ENCODE results near the gene PTHLH. TPM values are rescaled to one million over a fixed set of nuclear protein-coding genes. Genes with fewer than 3 reads are reported as not detected.

The PTHLH gene
- total and polyA plus RNA-seq, 7 experiments from 2014 or later, result not detected

DNA sequence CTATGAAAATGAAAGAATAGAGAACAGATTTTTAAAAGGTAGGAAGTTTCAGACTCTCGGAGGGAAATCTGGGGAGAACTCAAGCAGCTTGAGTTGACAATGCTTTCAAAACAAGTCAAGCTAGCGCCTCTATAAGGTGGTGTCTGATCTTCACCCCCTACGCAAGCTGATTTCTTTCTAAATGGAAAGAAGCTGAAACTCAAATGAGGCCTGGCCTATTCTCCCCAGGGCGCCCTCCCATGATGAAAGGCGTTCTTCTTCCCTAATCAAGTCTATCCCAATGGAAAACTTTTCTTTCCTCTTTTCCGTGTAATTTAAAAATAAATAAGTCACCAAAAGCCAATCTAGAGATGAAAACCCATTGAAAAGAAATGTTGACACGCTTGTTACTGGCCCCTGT is 20.6 kb downstream of the PTHLH start:
- no peak overlapping the region for H3K27ac Mint-ChIP-seq
- H3K27ac ChIP-seq (ENCODE audit: low read depth, low read length), result no peak overlapping the region

DNA sequence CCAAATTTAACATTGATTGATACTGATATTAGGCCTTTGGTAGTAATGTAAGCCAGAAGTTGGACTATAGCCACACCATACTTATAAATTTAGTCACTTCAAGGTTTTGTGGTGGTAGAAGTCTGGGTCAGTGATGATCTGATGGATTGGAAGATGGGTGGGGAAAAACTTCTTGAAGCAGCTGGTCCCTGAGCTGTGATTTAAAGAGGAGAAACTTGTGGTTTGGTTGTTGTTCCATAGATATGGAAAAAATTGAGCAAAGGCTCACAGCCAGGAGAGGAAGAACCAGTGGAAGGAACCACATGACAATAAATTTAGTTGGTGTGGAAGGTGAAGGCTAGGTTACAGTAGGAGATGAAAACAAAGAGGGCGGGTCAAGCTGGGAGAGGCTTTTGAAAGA is 26.1 kb downstream of the PTHLH start:
- no peaks in the 10 kb centered on the region for H3K4me1 ChIP-seq (ENCODE audit: control insufficient read depth in 2 of 2, insufficient read depth in 2 of 2, low read length in 2 of 2)
- no peaks in the 10 kb centered on the region for H3K9me3 ChIP-seq (ENCODE audit: control insufficient read depth in 2 of 3, low read length in 3 of 3)
- H3K4me3 Mint-ChIP-seq, result no peak overlapping the region
- H3K4me1 Mint-ChIP-seq, result no peaks in the 10 kb centered on the region
- H3K27me3 Mint-ChIP-seq, result peaks cover 0 to 14% (median 7%) of the 10 kb centered on the region in 5 donors
- no peak overlapping the region for H3K4me3 ChIP-seq (ENCODE audit: low read length)
- H3K27ac ChIP-seq (ENCODE audit: low read depth, low read length), result no peak overlapping the region
- no peaks in the 10 kb centered on the region for H3K27me3 ChIP-seq (ENCODE audit: control insufficient read depth in 2 of 2, insufficient read depth in 2 of 2, low read length in 2 of 2)
- no peaks in the 10 kb centered on the region for H3K36me3 Mint-ChIP-seq
- intact Hi-C loops (cut with micrococcal nuclease), result no loop called here
- H3K27ac Mint-ChIP-seq, result no peak overlapping the region
- ChIA-PET CTCF (interaction anchor here (1.8 kb wide), 1 partner anchor 213 kb away, joined by 4 read pairs; no protein-coding TSS in a partner anchor), POLR2A (no interaction called here)
- DNase-seq (no peak), ATAC-seq (no peak)
- peaks cover 0 to 2% (median 0%) of the 10 kb centered on the region in 11 donors for H3K9me3 Mint-ChIP-seq
- H3K36me3 ChIP-seq (ENCODE audit: control insufficient read depth in 2 of 3, insufficient read depth in 3 of 3, low read length in 3 of 3), result no peaks in the 10 kb centered on the region

More for the DNA sequence above, 20.6 kb downstream of the PTHLH start:
- Histone ChIP-seq H3K4me1 (ENCODE audit: control insufficient read depth in 2 of 2, insufficient read depth in 2 of 2, low read length in 2 of 2) (no peaks in the 10 kb centered on the region), H3K4me3 (ENCODE audit: low read length) (no peak overlapping the region), H3K36me3 (ENCODE audit: control insufficient read depth in 2 of 3, insufficient read depth in 3 of 3, low read length in 3 of 3) (no peaks in the 10 kb centered on the region), H3K9me3 (ENCODE audit: control insufficient read depth in 2 of 3, low read length in 3 of 3) (no peaks in the 10 kb centered on the region), H3K27me3 (ENCODE audit: control insufficient read depth in 2 of 2, insufficient read depth in 2 of 2, low read length in 2 of 2) (no peaks in the 10 kb centered on the region)
- no peak for ATAC-seq
- intact Hi-C loops (cut with micrococcal nuclease), result no loop called here
- CTCF ChIA-PET, result interaction anchor here (0.7 kb wide), 1 partner anchor 9 kb away, joined by 3 read pairs; no protein-coding TSS in a partner anchor
- Mint-ChIP-seq H3K9me3 (peaks cover 0 to 2% (median 0%) of the 10 kb centered on the region in 11 donors), H3K4me3 (no peak overlapping the region), H3K36me3 (no peaks in the 10 kb centered on the region), H3K4me1 (no peaks in the 10 kb centered on the region), H3K27me3 (peaks cover 0 to 22% (median 7%) of the 10 kb centered on the region in 5 donors)
- no peak for DNase-seq
- POLR2A ChIA-PET, result no interaction called here

DNA sequence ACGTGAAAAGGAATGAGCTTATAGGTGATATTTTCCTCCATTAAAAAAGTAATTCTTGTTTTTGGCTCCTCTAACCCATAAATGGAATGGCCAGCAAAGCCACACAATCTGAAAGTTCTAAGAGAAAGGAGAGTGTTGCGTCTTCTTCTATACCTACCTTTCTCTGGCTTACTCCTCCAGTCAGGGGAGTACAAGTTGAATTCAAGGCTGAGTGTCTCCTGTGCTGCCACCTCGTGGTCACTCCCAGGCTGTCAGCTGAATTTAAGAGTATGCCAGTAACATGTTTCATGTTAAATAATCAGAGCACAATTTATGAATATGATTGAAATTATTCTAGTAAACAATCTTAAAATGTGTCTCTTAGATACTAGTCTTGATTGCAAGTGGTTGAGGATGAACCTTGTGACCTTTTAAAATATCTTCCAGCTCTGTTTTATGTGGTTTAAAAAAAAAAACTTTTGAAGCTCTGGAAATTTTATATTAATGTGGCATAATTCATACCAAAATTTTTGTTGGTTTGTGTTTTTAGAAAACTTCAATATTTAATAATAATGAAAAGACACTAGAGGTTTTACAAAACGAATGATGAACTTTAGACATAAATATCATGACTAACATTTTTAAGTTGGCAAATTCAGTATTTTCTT is 31.7 kb downstream of the PTHLH start:
- no peaks in the 10 kb centered on the region for H3K4me1 ChIP-seq (ENCODE audit: control insufficient read depth in 2 of 2, insufficient read depth in 2 of 2, low read length in 2 of 2)
- ATAC-seq (peak; percentile 84), DNase-seq (peak; percentile 19 to 59 (median 48))
- no peaks in the 10 kb centered on the region for H3K27me3 ChIP-seq (ENCODE audit: control insufficient read depth in 2 of 2, insufficient read depth in 2 of 2, low read length in 2 of 2)
- intact Hi-C loops (cut with micrococcal nuclease), result loop anchor here in 1 of 2 donors (1.0 kb wide), 2 partner anchors 120 to 208 kb away; no protein-coding TSS in a partner anchor
- H3K4me3 ChIP-seq (ENCODE audit: low read length), result no peak overlapping the region
- Mint-ChIP-seq H3K4me1 (no peaks in the 10 kb centered on the region), H3K27me3 (peaks cover 4 to 20% (median 8%) of the 10 kb centered on the region in 5 donors), H3K4me3 (no peak overlapping the region), H3K36me3 (no peaks in the 10 kb centered on the region), H3K27ac (no peak overlapping the region), H3K9me3 (no peaks in the 10 kb centered on the region)
- no peaks in the 10 kb centered on the region for H3K36me3 ChIP-seq (ENCODE audit: control insufficient read depth in 2 of 3, insufficient read depth in 3 of 3, low read length in 3 of 3)
- no peak overlapping the region for H3K27ac ChIP-seq (ENCODE audit: low read depth, low read length)
- H3K9me3 ChIP-seq (ENCODE audit: control insufficient read depth in 2 of 3, low read length in 3 of 3), result no peaks in the 10 kb centered on the region
- POLR2A ChIA-PET, result no interaction called here
- CTCF ChIA-PET, result interaction anchor here (0.8 to 2.5 kb wide), 4 partner anchors 64 to 209 kb away, joined by 3 to 14 read pairs (median 8); no protein-coding TSS in a partner anchor

DNA sequence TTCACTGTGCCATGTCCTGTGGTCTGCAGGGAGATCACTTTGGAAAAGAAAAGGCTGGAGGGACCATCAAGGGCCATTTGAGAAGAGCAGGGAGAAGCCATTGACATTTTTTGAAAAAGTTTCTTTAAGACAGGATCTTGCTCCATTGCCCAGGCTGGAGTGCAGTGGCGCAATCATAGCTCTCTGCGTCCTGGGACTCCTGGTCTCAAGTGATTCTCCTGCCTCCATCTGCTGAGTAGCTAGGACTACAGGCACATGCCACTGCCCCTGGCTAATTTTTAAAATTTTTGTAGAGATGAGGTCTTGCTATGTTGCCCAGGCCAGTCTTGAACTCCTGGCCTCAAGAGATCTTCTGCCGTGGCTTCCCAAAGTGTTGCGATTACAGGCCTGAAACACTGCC is 32.3 kb downstream of the PTHLH start:
- CTCF ChIA-PET, result interaction anchor here (0.9 to 2.5 kb wide), 3 partner anchors 63 to 208 kb away, joined by 3 to 14 read pairs (median 13); no protein-coding TSS in a partner anchor
- intact Hi-C loops (cut with micrococcal nuclease), result loop anchor here in 1 of 2 donors (1.0 kb wide), 2 partner anchors 119 to 207 kb away; no protein-coding TSS in a partner anchor
- Mint-ChIP-seq H3K4me3 (no peak overlapping the region), H3K27ac (no peak overlapping the region), H3K36me3 (no peaks in the 10 kb centered on the region), H3K4me1 (no peaks in the 10 kb centered on the region), H3K27me3 (peaks cover 4 to 22% (median 8%) of the 10 kb centered on the region in 5 donors), H3K9me3 (no peaks in the 10 kb centered on the region)
- Histone ChIP-seq H3K27ac (ENCODE audit: low read depth, low read length) (no peak overlapping the region), H3K9me3 (ENCODE audit: control insufficient read depth in 2 of 3, low read length in 3 of 3) (no peaks in the 10 kb centered on the region), H3K4me1 (ENCODE audit: control insufficient read depth in 2 of 2, insufficient read depth in 2 of 2, low read length in 2 of 2) (no peaks in the 10 kb centered on the region), H3K27me3 (ENCODE audit: control insufficient read depth in 2 of 2, insufficient read depth in 2 of 2, low read length in 2 of 2) (no peaks in the 10 kb centered on the region), H3K4me3 (ENCODE audit: low read length) (no peak overlapping the region), H3K36me3 (ENCODE audit: control insufficient read depth in 2 of 3, insufficient read depth in 3 of 3, low read length in 3 of 3) (no peaks in the 10 kb centered on the region)
- POLR2A ChIA-PET, result no interaction called here
- DNase-seq, result no peak
- ATAC-seq, result no peak

DNA sequence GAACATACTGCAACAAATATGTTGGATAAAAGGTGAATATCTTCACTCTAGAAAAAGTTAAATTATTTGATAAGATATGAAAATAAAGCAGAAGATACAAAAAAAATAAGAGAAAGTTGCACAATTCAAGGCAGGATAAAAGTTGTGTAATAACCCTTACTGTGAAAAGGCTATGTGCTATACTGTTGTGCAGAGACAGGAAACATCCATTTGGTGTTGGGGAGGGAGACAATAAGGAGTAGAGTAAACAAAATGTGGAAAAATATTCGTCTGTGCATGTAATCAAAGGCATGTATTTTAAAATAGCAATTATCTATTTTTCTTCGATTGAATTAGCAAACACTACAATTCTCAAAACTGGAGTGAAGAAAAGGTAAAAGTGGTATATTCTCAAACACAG is 34.8 kb downstream of the PTHLH start:
- Histone ChIP-seq H3K27me3 (ENCODE audit: control insufficient read depth in 2 of 2, insufficient read depth in 2 of 2, low read length in 2 of 2) (no peaks in the 10 kb centered on the region), H3K9me3 (ENCODE audit: control insufficient read depth in 2 of 3, low read length in 3 of 3) (no peaks in the 10 kb centered on the region), H3K4me3 (ENCODE audit: low read length) (no peak overlapping the region), H3K36me3 (ENCODE audit: control insufficient read depth in 2 of 3, insufficient read depth in 3 of 3, low read length in 3 of 3) (no peaks in the 10 kb centered on the region), H3K4me1 (ENCODE audit: control insufficient read depth in 2 of 2, insufficient read depth in 2 of 2, low read length in 2 of 2) (no peaks in the 10 kb centered on the region), H3K27ac (ENCODE audit: low read depth, low read length) (no peak overlapping the region)
- Mint-ChIP-seq H3K36me3 (no peaks in the 10 kb centered on the region), H3K27me3 (peaks cover 4 to 25% (median 12%) of the 10 kb centered on the region in 5 donors), H3K27ac (no peak overlapping the region), H3K4me3 (no peak overlapping the region), H3K9me3 (peaks cover 0 to 1% (median 0%) of the 10 kb centered on the region in 11 donors), H3K4me1 (peaks cover 0 to under 1% (median 0%) of the 10 kb centered on the region in 7 donors)
- POLR2A ChIA-PET, result no interaction called here
- ATAC-seq (no peak), DNase-seq (no peak)
- intact Hi-C loops (cut with micrococcal nuclease), result loop anchor here in 1 of 2 donors (5.0 kb wide), 1 partner anchor 115 kb away; no protein-coding TSS in a partner anchor
- CTCF ChIA-PET, result interaction anchor here (1.6 kb wide), 1 partner anchor 206 kb away, joined by 6 read pairs; no protein-coding TSS in a partner anchor

DNA sequence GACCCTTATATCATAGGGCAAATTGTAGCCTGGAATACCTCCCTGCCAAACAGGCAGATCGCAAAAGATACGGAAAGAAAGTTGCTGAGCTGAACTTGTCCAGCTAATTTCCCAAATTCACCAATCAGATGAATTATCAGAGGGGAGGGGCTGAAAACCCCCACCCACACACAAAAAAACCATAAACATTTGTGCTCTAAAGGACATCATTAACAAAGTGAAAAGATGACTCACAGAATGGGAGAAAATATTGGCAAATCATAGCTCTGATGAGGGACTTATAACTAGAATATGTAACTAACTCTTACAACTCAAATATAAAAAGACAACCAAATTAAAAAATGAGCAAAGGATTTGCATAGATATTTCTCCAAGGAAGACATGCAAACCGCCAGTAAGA is 36.3 kb downstream of the PTHLH start:
- DNase-seq, result no peak
- ChIA-PET POLR2A (no interaction called here), CTCF (interaction anchor here (0.7 to 0.8 kb wide), 2 partner anchors 9 to 194 kb away, joined by 3 read pairs; no protein-coding TSS in a partner anchor)
- Mint-ChIP-seq H3K36me3 (no peaks in the 10 kb centered on the region), H3K4me1 (peaks cover 0 to 1% (median 0%) of the 10 kb centered on the region in 7 donors), H3K27me3 (peaks cover 4 to 24% (median 13%) of the 10 kb centered on the region in 5 donors), H3K9me3 (peaks cover 0 to 1% (median 0%) of the 10 kb centered on the region in 11 donors), H3K27ac (no peak overlapping the region), H3K4me3 (no peak overlapping the region)
- no peaks in the 10 kb centered on the region for H3K9me3 ChIP-seq (ENCODE audit: control insufficient read depth in 2 of 3, low read length in 3 of 3)
- H3K4me1 ChIP-seq (ENCODE audit: control insufficient read depth in 2 of 2, insufficient read depth in 2 of 2, low read length in 2 of 2), result no peaks in the 10 kb centered on the region
- no peaks in the 10 kb centered on the region for H3K36me3 ChIP-seq (ENCODE audit: control insufficient read depth in 2 of 3, insufficient read depth in 3 of 3, low read length in 3 of 3)
- H3K4me3 ChIP-seq (ENCODE audit: low read length), result no peak overlapping the region
- intact Hi-C loops (cut with micrococcal nuclease), result loop anchor here in 1 of 2 donors (5.0 kb wide), 1 partner anchor 114 kb away; no protein-coding TSS in a partner anchor
- no peaks in the 10 kb centered on the region for H3K27me3 ChIP-seq (ENCODE audit: control insufficient read depth in 2 of 2, insufficient read depth in 2 of 2, low read length in 2 of 2)
- no peak for ATAC-seq
- no peak overlapping the region for H3K27ac ChIP-seq (ENCODE audit: low read depth, low read length)
